BJ (cell line): ENCODE results near the gene EDIL3. TPM values are rescaled to one million over a fixed set of nuclear protein-coding genes. Genes with fewer than 3 reads are reported as not detected.

Experiments used
- CTCF ChIA-PET: fragments of 350-600 bp; formaldehyde crosslinking; extraction: SDS; loops from one replicate; lab custom pipeline; 2021; ENCODE audit warnings: antibody characterized with exemption, inconsistent platforms; lab: Yijun Ruan, JAX
- POLR2A ChIA-PET: fragments of 300-600 bp; sonication (Branson Sonifier 250); formaldehyde crosslinking; extraction: SDS; loops from one replicate; lab custom pipeline; 2021; ENCODE audit warnings: antibody characterized with exemption; lab: Charles Lee
- DNase-seq: peaks from one replicate; pipeline ENCODE4 v3.0.0-alpha.2; 2011; ENCODE audit warnings: low read depth
- H3K27me3 ChIP-seq: 2 replicates; pipeline ENCODE4 v1.6.0; 2011; ENCODE audit warnings: low read length; ENCODE audit not compliant: control insufficient read depth, insufficient read depth
- H3K36me3 ChIP-seq: 2 replicates; pipeline ENCODE4 v1.5.1; 2011; ENCODE audit warnings: low read length; ENCODE audit not compliant: control insufficient read depth, insufficient read depth
- H3K4me3 ChIP-seq: 2 replicates; pipeline ENCODE4 v1.5.1; 2011; ENCODE audit warnings: low read depth, mild to moderate bottlenecking, control low read depth, low read length
- polyA plus RNA-seq: library from polyadenylated mRNA; depleted of rRNA; stranded (reverse); fragments of >200 nt; gene quantifications from 2 replicates; pipeline ENCODE4 v1.2.3, GENCODE V29; 2011
- TF ChIP-seq, protein P1 (sequence below): IDR thresholded peaks from 2 replicates; pipeline ENCODE4 v1.5.1; 2011; ENCODE audit warnings: low read depth, mild to moderate bottlenecking, control low read depth, inconsistent platforms, low read length, moderate library complexity; ENCODE audit not compliant: insufficient read depth

EDIL3 gene
- polyA plus RNA-seq, 1 experiment = 8.4 TPM

DNA sequence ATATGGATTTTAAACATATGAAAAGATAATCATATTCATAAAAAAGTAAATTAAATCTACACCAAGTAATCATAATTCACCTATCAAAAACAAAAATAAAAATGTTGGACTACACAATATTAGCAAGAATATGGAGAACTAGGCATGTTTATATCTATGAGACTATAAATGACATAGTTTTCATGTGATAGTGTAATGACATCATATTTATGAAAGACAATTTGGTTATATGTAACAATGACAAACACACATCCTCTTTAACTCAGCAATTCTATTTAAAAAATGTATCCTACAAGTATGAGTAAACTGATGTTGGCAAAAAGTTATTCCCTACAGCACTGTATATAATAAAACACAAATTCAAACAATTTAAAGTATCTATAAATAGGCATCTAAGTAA is 312.3 kb downstream of the EDIL3 start:
- TF ChIP-seq, protein P1, sequence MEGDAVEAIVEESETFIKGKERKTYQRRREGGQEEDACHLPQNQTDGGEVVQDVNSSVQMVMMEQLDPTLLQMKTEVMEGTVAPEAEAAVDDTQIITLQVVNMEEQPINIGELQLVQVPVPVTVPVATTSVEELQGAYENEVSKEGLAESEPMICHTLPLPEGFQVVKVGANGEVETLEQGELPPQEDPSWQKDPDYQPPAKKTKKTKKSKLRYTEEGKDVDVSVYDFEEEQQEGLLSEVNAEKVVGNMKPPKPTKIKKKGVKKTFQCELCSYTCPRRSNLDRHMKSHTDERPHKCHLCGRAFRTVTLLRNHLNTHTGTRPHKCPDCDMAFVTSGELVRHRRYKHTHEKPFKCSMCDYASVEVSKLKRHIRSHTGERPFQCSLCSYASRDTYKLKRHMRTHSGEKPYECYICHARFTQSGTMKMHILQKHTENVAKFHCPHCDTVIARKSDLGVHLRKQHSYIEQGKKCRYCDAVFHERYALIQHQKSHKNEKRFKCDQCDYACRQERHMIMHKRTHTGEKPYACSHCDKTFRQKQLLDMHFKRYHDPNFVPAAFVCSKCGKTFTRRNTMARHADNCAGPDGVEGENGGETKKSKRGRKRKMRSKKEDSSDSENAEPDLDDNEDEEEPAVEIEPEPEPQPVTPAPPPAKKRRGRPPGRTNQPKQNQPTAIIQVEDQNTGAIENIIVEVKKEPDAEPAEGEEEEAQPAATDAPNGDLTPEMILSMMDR = no peak
- no peak for DNase-seq
- CTCF ChIA-PET = no interaction called here
- H3K4me3 ChIP-seq = no peak overlapping the region
- POLR2A ChIA-PET = no interaction called here
- H3K36me3 ChIP-seq = no peaks in the 10 kb centered on the region
- H3K27me3 ChIP-seq = no peaks in the 10 kb centered on the region

DNA sequence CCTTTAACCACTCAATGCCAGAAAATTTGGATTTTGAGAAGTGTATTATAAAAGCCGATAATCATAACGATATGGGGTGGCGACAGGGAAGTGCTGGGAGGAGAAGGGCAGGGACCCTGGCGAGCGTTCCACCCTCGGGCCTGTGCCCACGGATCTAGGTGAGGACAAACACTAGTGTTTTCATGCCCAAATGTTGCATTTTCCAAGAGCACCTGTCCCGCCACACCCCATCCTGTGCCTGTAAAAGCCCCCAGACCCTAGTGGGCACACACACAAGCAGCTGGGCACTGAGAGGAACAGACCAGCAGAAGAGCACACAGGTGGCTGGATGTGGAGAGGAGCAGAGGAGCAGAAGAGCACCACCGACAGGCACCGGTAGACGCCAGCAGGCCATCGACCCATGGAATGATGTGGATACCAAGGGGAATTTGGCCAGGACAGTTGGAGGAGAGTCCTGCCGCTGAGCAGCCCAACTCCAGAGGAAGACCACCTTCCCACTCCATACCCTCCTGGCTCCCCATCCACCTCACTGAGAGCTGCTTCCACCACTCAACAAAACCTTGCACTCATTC is 315.0 kb downstream of the EDIL3 start:
- CTCF ChIA-PET = interaction anchor here (1.4 kb wide), 1 partner anchor 32 kb away, joined by 3 read pairs; no protein-coding TSS in a partner anchor
- H3K27me3 ChIP-seq = no peaks in the 10 kb centered on the region
- DNase-seq = no peak
- TF ChIP-seq, protein P1 = no peak
- POLR2A ChIA-PET = no interaction called here
- no peak overlapping the region for H3K4me3 ChIP-seq
- H3K36me3 ChIP-seq = no peaks in the 10 kb centered on the region

DNA sequence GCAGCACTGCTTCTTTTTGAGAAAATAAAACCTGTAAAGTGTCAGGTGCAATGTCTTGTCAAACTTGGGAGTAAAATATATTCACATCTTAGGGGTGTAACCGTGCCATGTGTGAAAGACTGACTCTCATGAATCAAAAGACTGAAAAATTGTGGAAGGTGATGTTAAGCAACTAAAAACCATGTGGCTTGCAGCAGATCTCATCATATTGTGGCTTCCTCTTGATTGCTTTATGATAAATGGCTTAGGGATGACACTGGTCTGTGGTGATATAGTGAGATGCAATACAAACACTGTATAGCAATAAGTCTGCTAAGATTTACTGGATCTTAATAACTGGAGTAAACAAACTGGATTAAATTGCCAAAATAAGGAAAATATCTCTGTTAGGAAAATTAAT is 321.6 kb downstream of the EDIL3 start:
- Histone ChIP-seq H3K27me3 (no peaks in the 10 kb centered on the region), H3K36me3 (no peaks in the 10 kb centered on the region), H3K4me3 (no peak overlapping the region)
- TF ChIP-seq, protein P1 = no peak
- DNase-seq = no peak
- CTCF ChIA-PET = no interaction called here
- POLR2A ChIA-PET = no interaction called here

DNA sequence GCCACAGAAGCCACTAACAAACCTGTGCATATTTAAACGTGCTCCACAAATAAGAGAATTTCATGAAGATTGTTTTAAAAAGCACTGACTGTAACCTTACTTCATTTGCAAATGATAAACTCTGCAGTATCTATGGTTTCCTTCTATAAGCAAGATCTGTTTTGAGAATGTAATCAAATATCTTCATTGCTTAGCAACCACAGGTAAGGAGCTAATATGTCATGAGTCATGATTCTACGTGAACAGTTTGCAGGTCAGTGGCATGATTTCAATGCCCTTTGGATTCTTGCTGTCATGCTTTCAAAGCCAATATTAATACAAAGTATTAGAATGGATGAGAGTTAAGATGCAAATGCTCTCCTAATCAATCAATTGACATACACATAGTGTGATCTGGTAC is 325.0 kb downstream of the EDIL3 start:
- Histone ChIP-seq H3K27me3 (no peaks in the 10 kb centered on the region), H3K36me3 (no peaks in the 10 kb centered on the region), H3K4me3 (no peak overlapping the region)
- ChIA-PET CTCF (interaction anchor here (0.6 kb wide), 1 partner anchor 57 kb away, joined by 3 read pairs; no protein-coding TSS in a partner anchor), POLR2A (no interaction called here)
- TF ChIP-seq, protein P1 = no peak
- DNase-seq = no peak

DNA sequence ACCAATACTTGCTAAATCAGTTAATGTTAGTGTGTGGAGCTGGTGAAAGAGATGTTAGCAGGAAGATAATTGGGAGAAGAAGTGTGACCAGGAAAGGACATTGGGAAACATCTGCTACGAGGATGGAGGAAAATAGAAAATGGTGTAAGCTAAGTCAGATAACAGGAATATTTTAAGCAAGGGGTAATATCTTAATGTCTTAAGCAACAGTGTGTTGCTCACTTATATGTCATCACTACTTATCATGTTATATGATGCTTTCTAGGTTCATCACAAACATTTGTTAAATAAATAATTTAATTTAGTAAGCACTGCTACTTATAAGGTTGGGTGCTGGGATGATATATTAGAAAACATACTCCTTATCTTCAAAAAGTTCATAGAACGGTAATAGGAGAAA is 326.1 kb downstream of the EDIL3 start:
- DNase-seq = no peak
- TF ChIP-seq, protein P1 = no peak
- ChIA-PET POLR2A (no interaction called here), CTCF (no interaction called here)
- H3K36me3 ChIP-seq = no peaks in the 10 kb centered on the region
- no peaks in the 10 kb centered on the region for H3K27me3 ChIP-seq
- H3K4me3 ChIP-seq = no peak overlapping the region
